CD14-positive monocyte (primary cell): ENCODE measurements around the gene DRC7. TPM values are rescaled to one million over a fixed set of nuclear protein-coding genes. Genes with fewer than 3 reads are reported as not detected.
"Not testable (repeated sequence)": the region's sequence is repeated elsewhere in the genome, so short reads cannot be mapped to it uniquely, and the experiment has no call there.

Source experiments
- DNase-seq, 3 donors: peaks; one replicate each; pipeline ENCODE4 v3.0.0-alpha.2; 2011 to 2022
- H2AFZ ChIP-seq: 2 replicates; pipeline ENCODE4 v1.6.0; 2012; ENCODE audit warnings: mild to moderate bottlenecking, low read depth, low read length, inconsistent platforms; ENCODE audit not compliant: insufficient read depth, poor library complexity, severe bottlenecking
- H3K27ac ChIP-seq, 2 donors: 1 replicate in 1 of 2; 2 replicates in 1 of 2; pipeline ENCODE4 v1.5.1; 2012 to 2013; ENCODE audit warnings: low read length in 2 of 2, control low read depth in 1 of 2, inconsistent platforms in 1 of 2, low read depth in 1 of 2, mild to moderate bottlenecking in 1 of 2
- H3K27me3 ChIP-seq, 2 donors: one replicate each; pipeline versions ENCODE4 v1.6.0 to v1.6.1; 2011 to 2013; ENCODE audit warnings: low read length in 2 of 2; ENCODE audit not compliant: control insufficient read depth in 2 of 2, insufficient read depth in 2 of 2
- H3K36me3 ChIP-seq, 2 donors: replicated peaks in 1 of 2; 1 replicate in 1 of 2; 2 replicates in 1 of 2; pipeline versions ENCODE4 v1.5.1 to v1.6.1; 2012 to 2013; ENCODE audit warnings: low read length in 2 of 2, control low read depth in 1 of 2, inconsistent platforms in 1 of 2, mild to moderate bottlenecking in 1 of 2; ENCODE audit not compliant: insufficient read depth in 2 of 2, control insufficient read depth in 1 of 2
- H3K4me1 ChIP-seq, 2 donors: 1 replicate in 1 of 2; 2 replicates in 1 of 2; pipeline versions ENCODE4 v1.5.1 to v1.6.1; 2012 to 2013; ENCODE audit warnings: low read length in 2 of 2, control low read depth in 1 of 2, inconsistent platforms in 1 of 2, mild to moderate bottlenecking in 1 of 2, moderate library complexity in 1 of 2; ENCODE audit not compliant: insufficient read depth in 2 of 2, control insufficient read depth in 1 of 2
- H3K4me2 ChIP-seq: replicated peaks from 2 replicates; pipeline ENCODE3; 2012; ENCODE audit warnings: low read length, moderate library complexity, mild to moderate bottlenecking; ENCODE audit not compliant: poor library complexity, severe bottlenecking; ENCODE audit errors: extremely low read depth
- H3K4me3 ChIP-seq, 3 experiments: fragments of 200-600 bp in 1 of 3; sonication (generic) in 1 of 3; replicated peaks in 1 of 3; 1 replicate in 2 of 3; 2 replicates in 1 of 3; pipeline ENCODE4 v1.5.1; 2011 to 2013; ENCODE audit warnings: low read length in 3 of 3, mild to moderate bottlenecking in 3 of 3, control low read depth in 2 of 3, low read depth in 2 of 3, inconsistent platforms in 1 of 3, moderate library complexity in 1 of 3
- H3K79me2 ChIP-seq: 2 replicates; pipeline ENCODE4 v1.6.0; 2012; ENCODE audit warnings: mild to moderate bottlenecking, control low read depth, inconsistent platforms, low read length, moderate library complexity; ENCODE audit not compliant: insufficient read depth
- H3K9ac ChIP-seq: 2 replicates; pipeline ENCODE4 v1.6.0; 2017; ENCODE audit warnings: low read length, mild to moderate bottlenecking; ENCODE audit not compliant: insufficient read depth, poor library complexity, severe bottlenecking
- H3K9me3 ChIP-seq, 2 donors: replicated peaks in 1 of 2; 1 replicate in 1 of 2; 2 replicates in 1 of 2; pipeline versions ENCODE4 v1.5.1 to v1.6.1; 2012 to 2013; ENCODE audit warnings: low read length in 2 of 2, control low read depth in 1 of 2; ENCODE audit not compliant: control insufficient read depth in 1 of 2, insufficient read depth in 1 of 2
- H4K20me1 ChIP-seq: 2 replicates; pipeline ENCODE4 v1.6.0; 2012; ENCODE audit warnings: mild to moderate bottlenecking, low read length, control low read depth, moderate library complexity; ENCODE audit not compliant: insufficient read depth
- H3K27ac Mint-ChIP-seq, 7 donors: one replicate each; pipeline ENCODE4 v1.8.0; 2020; ENCODE audit warnings: mild to moderate bottlenecking in 7 of 7, mixed read lengths in 7 of 7, moderate library complexity in 6 of 7, inconsistent platforms in 2 of 7
- H3K27me3 Mint-ChIP-seq, 3 donors: one replicate each; pipeline ENCODE4 v1.8.0; 2021 to 2022; ENCODE audit warnings: low read depth in 3 of 3, mild to moderate bottlenecking in 3 of 3, mixed read lengths in 3 of 3, moderate library complexity in 3 of 3, inconsistent platforms in 1 of 3
- H3K36me3 Mint-ChIP-seq, 2 donors: one replicate each; pipeline ENCODE4 v1.8.0; 2020; ENCODE audit warnings: mixed read lengths in 2 of 2, inconsistent platforms in 1 of 2, mild to moderate bottlenecking in 1 of 2
- H3K4me1 Mint-ChIP-seq: one replicate; pipeline ENCODE4 v1.8.0; 2020; ENCODE audit warnings: mild to moderate bottlenecking, mixed read lengths
- H3K4me3 Mint-ChIP-seq, 2 donors: one replicate each; pipeline ENCODE4 v1.8.0; 2020; ENCODE audit warnings: mild to moderate bottlenecking in 2 of 2, mixed read lengths in 2 of 2, moderate library complexity in 1 of 2
- H3K9me3 Mint-ChIP-seq, 7 donors: one replicate each; pipeline ENCODE4 v1.8.0; 2020 to 2022; ENCODE audit warnings: mixed read lengths in 7 of 7, mild to moderate bottlenecking in 6 of 7, moderate library complexity in 6 of 7, inconsistent platforms in 2 of 7
- CTCF ChIP-seq: fragments of 200-600 bp; IDR thresholded peaks from one replicate; pipeline ENCODE4 v1.8.0; 2022; ENCODE audit warnings: antibody characterized with exemption, mild to moderate bottlenecking
- WGBS: methylation state at CpG from one replicate; pipeline ENCODE4 v1.1.5; 2013; ENCODE audit warnings: missing lambda C conversion rate; ENCODE audit not compliant: insufficient coverage; 5-methylcytosine and 5-hydroxymethylcytosine counted together
- intact Hi-C, 2 donors: fragments of 100-400 bp; cut with micrococcal nuclease; formaldehyde crosslinking; loops; one replicate each; pipeline versions ENCODE4 v1.15.0 to v1.15.1; 2023
- polyA plus RNA-seq, 3 donors: library from polyadenylated mRNA; depleted of rRNA in 1 of 3; unstranded in 2 of 3; stranded (reverse) in 1 of 3; fragments of 300-500 nt in 2 of 3; fragments of >200 nt in 1 of 3; fragmentation: Illumina TruSeq in 2 of 3; gene quantifications; 1 replicate in 2 of 3; 2 replicates in 1 of 3; pipeline ENCODE4 v1.2.3, GENCODE V29; 2012 to 2021

The DRC7 gene
- polyA plus RNA-seq, 3 donors: 0.11 to 0.41 TPM; not detected in 1

GRCh38 chr16:57778658-57779057 lies 84.1 kb downstream of the DRC7 start:
- no peaks in the 10 kb centered on the region for H4K20me1 ChIP-seq
- Mint-ChIP-seq H3K27ac (no peak overlapping the region), H3K4me3 (no peak overlapping the region), H3K36me3 (no peaks in the 10 kb centered on the region), H3K27me3 (peaks cover 0 to 3% (median 0%) of the 10 kb centered on the region in 3 donors), H3K4me1 (no peaks in the 10 kb centered on the region), H3K9me3 (no peaks in the 10 kb centered on the region)
- H3K79me2 ChIP-seq: no peaks in the 10 kb centered on the region
- intact Hi-C loops: no loop called here
- H3K4me2 ChIP-seq: no peak overlapping the region
- H3K9me3 ChIP-seq: no peaks in the 10 kb centered on the region
- WGBS: 100% methylated on average over 1 of the region's 5 CpGs
- no peaks in the 10 kb centered on the region for H3K27me3 ChIP-seq
- H3K9ac ChIP-seq: no peak overlapping the region
- no peaks in the 10 kb centered on the region for H3K4me1 ChIP-seq
- H3K27ac ChIP-seq: no peak overlapping the region
- no peak overlapping the region for H3K4me3 ChIP-seq
- H2AFZ ChIP-seq: no peak overlapping the region
- no peaks in the 10 kb centered on the region for H3K36me3 ChIP-seq
- DNase-seq: no peak
- TF ChIP-seq CTCF: no peak

DNA sequence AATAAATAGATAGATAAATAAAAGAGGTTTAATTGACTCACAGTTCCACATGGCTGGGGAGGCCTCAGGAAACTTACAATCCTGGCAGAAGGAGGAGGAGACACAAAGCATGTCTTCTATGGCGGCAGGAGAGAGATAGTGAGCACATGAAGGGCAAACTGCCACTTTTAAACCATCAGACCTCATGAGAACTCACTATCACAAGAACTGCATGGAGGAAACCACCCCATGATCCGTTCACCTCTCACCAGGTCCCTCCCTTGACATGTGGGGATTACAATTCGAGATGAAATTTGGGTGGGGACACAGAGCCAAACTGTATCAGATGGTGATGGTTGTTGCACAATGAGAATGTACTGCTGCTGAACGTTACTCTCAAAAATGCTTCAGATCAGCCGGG lies 85.2 kb downstream of the DRC7 start:
- H3K79me2 ChIP-seq, H4K20me1 ChIP-seq, intact Hi-C loops, H3K27ac ChIP-seq, H3K4me1 ChIP-seq, H3K27ac Mint-ChIP-seq, H3K27me3 Mint-ChIP-seq, H3K27me3 ChIP-seq, DNase-seq, H3K36me3 Mint-ChIP-seq, H3K36me3 ChIP-seq, H3K4me1 Mint-ChIP-seq, H3K4me3 ChIP-seq, H3K4me2 ChIP-seq, H3K9ac ChIP-seq, H3K9me3 ChIP-seq, H3K4me3 Mint-ChIP-seq, H3K9me3 Mint-ChIP-seq, H2AFZ ChIP-seq: not testable (repeated sequence)
- no CpG with 5 or more reads among the region's 5 CpGs for WGBS
